Measurements from ENCODE around the gene CD40LG. TPM values are rescaled to one million over a fixed set of nuclear protein-coding genes. Genes with fewer than 3 reads are reported as not detected.

Gene CD40LG
- total RNA-seq, 2 donors from 2014 or later: 0.16 TPM; not detected in 1

DNA sequence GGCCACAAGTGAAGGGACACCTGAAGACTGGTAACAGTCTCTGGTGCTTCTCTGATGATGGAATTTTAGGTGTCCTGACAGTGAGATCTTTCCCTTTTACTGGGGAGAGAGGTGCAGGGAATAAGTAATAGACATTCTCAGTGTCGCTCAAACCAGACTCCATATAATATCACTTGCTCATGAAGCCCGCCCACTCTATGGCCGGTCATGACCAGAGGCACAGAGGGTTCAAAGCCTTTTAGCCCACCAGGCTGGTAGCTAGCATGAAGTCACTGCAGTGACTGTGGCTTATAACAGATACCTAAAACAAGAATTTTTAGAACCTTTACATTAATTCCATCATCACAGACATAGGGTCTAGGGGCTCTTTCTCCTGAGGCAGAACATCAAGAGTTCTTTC lies 2.9 kb downstream of the CD40LG start:
- no peaks in the 10 kb centered on the region for H3K27me3 ChIP-seq
- TF ChIP-seq, protein P1, sequence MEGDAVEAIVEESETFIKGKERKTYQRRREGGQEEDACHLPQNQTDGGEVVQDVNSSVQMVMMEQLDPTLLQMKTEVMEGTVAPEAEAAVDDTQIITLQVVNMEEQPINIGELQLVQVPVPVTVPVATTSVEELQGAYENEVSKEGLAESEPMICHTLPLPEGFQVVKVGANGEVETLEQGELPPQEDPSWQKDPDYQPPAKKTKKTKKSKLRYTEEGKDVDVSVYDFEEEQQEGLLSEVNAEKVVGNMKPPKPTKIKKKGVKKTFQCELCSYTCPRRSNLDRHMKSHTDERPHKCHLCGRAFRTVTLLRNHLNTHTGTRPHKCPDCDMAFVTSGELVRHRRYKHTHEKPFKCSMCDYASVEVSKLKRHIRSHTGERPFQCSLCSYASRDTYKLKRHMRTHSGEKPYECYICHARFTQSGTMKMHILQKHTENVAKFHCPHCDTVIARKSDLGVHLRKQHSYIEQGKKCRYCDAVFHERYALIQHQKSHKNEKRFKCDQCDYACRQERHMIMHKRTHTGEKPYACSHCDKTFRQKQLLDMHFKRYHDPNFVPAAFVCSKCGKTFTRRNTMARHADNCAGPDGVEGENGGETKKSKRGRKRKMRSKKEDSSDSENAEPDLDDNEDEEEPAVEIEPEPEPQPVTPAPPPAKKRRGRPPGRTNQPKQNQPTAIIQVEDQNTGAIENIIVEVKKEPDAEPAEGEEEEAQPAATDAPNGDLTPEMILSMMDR (IDR thresholded peaks at IDR 0.05): no peak
- no peaks in the 10 kb centered on the region for H3K9me3 ChIP-seq
- no peak for DNase-seq (ENCODE audit: low spot score)
- H3K4me1 ChIP-seq: no peaks in the 10 kb centered on the region
- H3K27ac ChIP-seq: no peak overlapping the region
- H3K4me3 ChIP-seq: no peak overlapping the region
- H3K36me3 ChIP-seq: no peaks in the 10 kb centered on the region

DNA sequence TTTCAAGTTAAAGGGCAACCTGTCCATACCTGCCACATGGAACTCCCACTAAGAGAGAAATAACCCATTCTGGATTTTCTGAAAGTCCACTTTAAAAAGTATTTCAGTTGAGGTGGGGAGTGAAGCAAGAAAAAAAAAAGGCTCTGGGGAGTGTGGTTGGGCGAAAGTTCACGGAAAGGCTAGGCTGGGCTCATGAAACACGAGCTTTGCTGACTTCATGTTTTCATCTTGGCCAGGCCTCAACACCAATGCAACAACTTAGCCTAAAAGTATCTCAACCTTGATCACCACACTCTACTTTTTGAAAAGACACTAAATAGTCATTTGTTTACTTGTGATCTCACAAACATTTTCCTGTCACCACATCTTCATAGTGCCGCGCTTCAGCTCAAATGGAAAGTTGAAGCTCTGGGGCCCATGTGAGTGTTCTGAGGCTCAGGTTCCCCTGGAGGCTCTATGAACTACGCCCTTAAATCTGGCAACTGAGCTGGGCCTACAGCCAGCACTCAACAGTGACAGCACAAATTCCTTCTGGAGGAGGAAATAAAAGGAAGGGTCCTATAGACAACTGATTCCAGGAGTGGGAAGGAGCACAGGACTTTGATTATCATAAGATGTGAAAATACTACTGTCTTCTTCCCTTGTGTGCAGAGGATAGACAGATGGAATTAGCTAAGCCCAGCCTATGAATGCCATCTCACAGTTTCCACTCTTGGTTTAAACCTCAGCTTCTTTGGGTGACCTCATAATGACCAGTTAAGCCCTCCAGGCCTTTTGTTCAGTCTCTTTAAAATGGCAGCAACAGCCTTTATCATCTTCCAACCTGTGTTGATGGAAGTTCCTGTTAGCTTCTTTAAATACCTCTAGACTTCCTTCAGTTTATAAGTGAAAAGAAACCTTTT lies 5.1 kb downstream of the CD40LG start:
- Histone ChIP-seq H3K4me3 (no peak overlapping the region), H3K27ac (no peak overlapping the region), H3K27me3 (no peaks in the 10 kb centered on the region), H3K4me1 (no peaks in the 10 kb centered on the region), H3K9me3 (no peaks in the 10 kb centered on the region), H3K36me3 (no peaks in the 10 kb centered on the region)
- no peak for DNase-seq (ENCODE audit: low spot score)
- TF ChIP-seq, protein P1 (IDR thresholded peaks at IDR 0.05): no peak

DNA sequence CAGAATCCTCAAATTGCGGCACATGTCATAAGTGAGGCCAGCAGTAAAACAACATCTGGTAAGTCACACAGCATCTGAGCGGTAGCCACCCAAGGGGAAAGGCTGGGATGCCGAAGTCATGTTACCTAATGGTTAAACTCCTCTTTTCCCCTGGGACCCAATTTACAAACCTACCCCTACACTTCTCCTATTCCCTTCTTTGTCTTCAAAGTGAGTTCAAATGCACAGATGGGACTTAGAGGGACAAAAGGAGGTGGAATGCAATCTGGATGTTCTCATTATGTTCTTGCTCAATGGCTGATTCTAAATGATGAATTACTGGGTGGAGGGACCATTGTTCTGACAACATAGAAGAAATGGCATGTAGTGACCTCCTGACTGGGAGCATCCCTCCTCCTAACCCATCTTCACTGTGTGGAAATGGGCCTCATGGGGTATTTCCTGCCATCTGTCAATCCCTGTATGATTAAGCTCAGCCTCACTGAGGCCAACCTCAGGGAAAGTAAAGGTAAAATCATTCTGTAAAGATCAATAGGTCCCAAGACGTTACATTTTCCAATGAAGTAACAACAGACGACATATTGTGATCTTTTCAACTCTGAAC lies 8.5 kb downstream of the CD40LG start:
- no peak overlapping the region for H3K27ac ChIP-seq
- no peak overlapping the region for H3K4me3 ChIP-seq
- TF ChIP-seq, protein P1 (IDR thresholded peaks at IDR 0.05): no peak
- H3K4me1 ChIP-seq: no peaks in the 10 kb centered on the region
- DNase-seq (ENCODE audit: low spot score): no peak
- no peaks in the 10 kb centered on the region for H3K9me3 ChIP-seq
- no peaks in the 10 kb centered on the region for H3K27me3 ChIP-seq
- H3K36me3 ChIP-seq: no peaks in the 10 kb centered on the region

DNA sequence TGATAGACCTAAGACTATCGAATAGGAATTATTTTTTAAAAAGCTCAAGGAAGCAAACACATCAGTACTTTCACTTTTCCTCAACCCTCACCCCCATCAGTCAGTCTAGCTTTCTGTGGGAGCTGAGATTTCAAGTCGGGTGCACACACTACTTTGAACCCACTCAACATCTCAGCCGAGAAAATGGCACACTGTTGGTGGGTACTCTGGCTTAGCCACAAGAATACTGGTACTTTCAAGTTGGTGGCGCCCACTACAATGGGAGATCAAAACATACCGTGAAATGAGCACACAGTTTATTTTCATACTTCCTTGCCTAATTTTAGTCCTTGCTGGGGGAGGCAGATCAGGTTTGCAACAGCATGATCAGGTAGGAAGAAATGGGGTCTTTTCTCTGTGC lies 10.2 kb downstream of the CD40LG start:
- TF ChIP-seq, protein P1 (IDR thresholded peaks at IDR 0.05): no peak
- no peak for DNase-seq (ENCODE audit: low spot score)

DNA sequence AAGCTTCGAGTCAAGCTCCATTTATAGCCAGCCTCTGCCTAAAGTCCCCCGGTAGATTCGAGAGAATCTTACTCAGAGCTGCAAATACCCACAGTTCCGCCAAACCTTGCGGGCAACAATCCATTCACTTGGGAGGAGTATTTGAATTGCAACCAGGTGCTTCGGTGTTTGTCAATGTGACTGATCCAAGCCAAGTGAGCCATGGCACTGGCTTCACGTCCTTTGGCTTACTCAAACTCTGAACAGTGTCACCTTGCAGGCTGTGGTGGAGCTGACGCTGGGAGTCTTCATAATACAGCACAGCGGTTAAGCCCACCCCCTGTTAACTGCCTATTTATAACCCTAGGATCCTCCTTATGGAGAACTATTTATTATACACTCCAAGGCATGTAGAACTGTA lies 11.2 kb downstream of the CD40LG start:
- H3K27me3 ChIP-seq: no peaks in the 10 kb centered on the region
- no peak for DNase-seq (ENCODE audit: low spot score)
- no peaks in the 10 kb centered on the region for H3K4me1 ChIP-seq
- no peak overlapping the region for H3K27ac ChIP-seq
- no peaks in the 10 kb centered on the region for H3K9me3 ChIP-seq
- TF ChIP-seq, protein P1 (IDR thresholded peaks at IDR 0.05): no peak
- H3K4me3 ChIP-seq: no peak overlapping the region
- H3K36me3 ChIP-seq: no peaks in the 10 kb centered on the region

More for the DNA sequence above, 10.2 kb downstream of the CD40LG start:
- no peak overlapping the region for H3K27ac ChIP-seq
- no peaks in the 10 kb centered on the region for H3K36me3 ChIP-seq
- H3K4me3 ChIP-seq: no peak overlapping the region
- no peaks in the 10 kb centered on the region for H3K4me1 ChIP-seq
- H3K27me3 ChIP-seq: no peaks in the 10 kb centered on the region
- H3K9me3 ChIP-seq: no peaks in the 10 kb centered on the region

All from right atrium auricular region (tissue), 2 donors.